Calu3 (cell line): Measurements from ENCODE around the gene CD44. TPM values are rescaled to one million over a fixed set of nuclear protein-coding genes. Genes with fewer than 3 reads are reported as not detected.

Experiments used
- BruUV-seq: library from RNA; stranded (reverse); fragments of 400-500 nt; replicated peaks from 2 replicates; lab custom pipeline; 2021; lab: Mats Ljungman, UMichigan
- CTCF ChIA-PET: fragments of 300-600 bp; sonication (Branson Sonifier 250); formaldehyde crosslinking; loops from one replicate; lab custom pipeline; 2022; ENCODE audit warnings: antibody characterized with exemption; lab: Charles Lee
- DNase-seq: peaks from one replicate; pipeline ENCODE4 v3.0.0; 2022
- H3K27ac Mint-ChIP-seq: one replicate; pipeline ENCODE4 v1.8.0; 2022; ENCODE audit warnings: mixed read lengths; ENCODE audit not compliant: unreplicated experiment
- H3K27me3 Mint-ChIP-seq: one replicate; pipeline ENCODE4 v1.8.0; 2022; ENCODE audit warnings: mixed read lengths; ENCODE audit not compliant: unreplicated experiment
- H3K36me3 Mint-ChIP-seq: one replicate; pipeline ENCODE4 v1.8.0; 2022; ENCODE audit warnings: mild to moderate bottlenecking, moderate library complexity, mixed read lengths; ENCODE audit not compliant: insufficient read depth, unreplicated experiment
- H3K4me1 Mint-ChIP-seq: one replicate; pipeline ENCODE4 v1.8.0; 2022; ENCODE audit warnings: mild to moderate bottlenecking, low read depth, mixed read lengths; ENCODE audit not compliant: unreplicated experiment
- H3K4me3 Mint-ChIP-seq: one replicate; pipeline ENCODE4 v1.8.0; 2022; ENCODE audit warnings: mild to moderate bottlenecking, low read depth, moderate library complexity, mixed read lengths; ENCODE audit not compliant: unreplicated experiment
- H3K9me3 Mint-ChIP-seq: one replicate; pipeline ENCODE4 v1.8.0; 2022; ENCODE audit warnings: low read depth, mixed read lengths; ENCODE audit not compliant: unreplicated experiment
- intact Hi-C: fragments of 100-400 bp; cut with micrococcal nuclease; formaldehyde crosslinking; loops from one replicate; pipeline ENCODE4 v1.10.0; 2022; ENCODE audit not compliant: unreplicated experiment
- total RNA-seq: library from RNA; stranded (reverse); gene quantifications from 2 replicates; pipeline ENCODE4 v1.2.3, GENCODE V29; 2022
- TF ChIP-seq, protein P1 (sequence below): fragments of 200-600 bp; IDR thresholded peaks from one replicate; pipeline ENCODE4 v1.8.0; 2022; ENCODE audit warnings: antibody characterized with exemption; ENCODE audit not compliant: unreplicated experiment

Gene CD44
- total RNA-seq, 1 experiment from 2014 or later: 1,189 TPM

GRCh38 chr11:35126000-35126878 is 12.7 kb upstream of the CD44 start:
- CTCF ChIA-PET: no interaction called here
- TF ChIP-seq, protein P1, sequence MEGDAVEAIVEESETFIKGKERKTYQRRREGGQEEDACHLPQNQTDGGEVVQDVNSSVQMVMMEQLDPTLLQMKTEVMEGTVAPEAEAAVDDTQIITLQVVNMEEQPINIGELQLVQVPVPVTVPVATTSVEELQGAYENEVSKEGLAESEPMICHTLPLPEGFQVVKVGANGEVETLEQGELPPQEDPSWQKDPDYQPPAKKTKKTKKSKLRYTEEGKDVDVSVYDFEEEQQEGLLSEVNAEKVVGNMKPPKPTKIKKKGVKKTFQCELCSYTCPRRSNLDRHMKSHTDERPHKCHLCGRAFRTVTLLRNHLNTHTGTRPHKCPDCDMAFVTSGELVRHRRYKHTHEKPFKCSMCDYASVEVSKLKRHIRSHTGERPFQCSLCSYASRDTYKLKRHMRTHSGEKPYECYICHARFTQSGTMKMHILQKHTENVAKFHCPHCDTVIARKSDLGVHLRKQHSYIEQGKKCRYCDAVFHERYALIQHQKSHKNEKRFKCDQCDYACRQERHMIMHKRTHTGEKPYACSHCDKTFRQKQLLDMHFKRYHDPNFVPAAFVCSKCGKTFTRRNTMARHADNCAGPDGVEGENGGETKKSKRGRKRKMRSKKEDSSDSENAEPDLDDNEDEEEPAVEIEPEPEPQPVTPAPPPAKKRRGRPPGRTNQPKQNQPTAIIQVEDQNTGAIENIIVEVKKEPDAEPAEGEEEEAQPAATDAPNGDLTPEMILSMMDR: no peak
- intact Hi-C loops: no loop called here

DNA sequence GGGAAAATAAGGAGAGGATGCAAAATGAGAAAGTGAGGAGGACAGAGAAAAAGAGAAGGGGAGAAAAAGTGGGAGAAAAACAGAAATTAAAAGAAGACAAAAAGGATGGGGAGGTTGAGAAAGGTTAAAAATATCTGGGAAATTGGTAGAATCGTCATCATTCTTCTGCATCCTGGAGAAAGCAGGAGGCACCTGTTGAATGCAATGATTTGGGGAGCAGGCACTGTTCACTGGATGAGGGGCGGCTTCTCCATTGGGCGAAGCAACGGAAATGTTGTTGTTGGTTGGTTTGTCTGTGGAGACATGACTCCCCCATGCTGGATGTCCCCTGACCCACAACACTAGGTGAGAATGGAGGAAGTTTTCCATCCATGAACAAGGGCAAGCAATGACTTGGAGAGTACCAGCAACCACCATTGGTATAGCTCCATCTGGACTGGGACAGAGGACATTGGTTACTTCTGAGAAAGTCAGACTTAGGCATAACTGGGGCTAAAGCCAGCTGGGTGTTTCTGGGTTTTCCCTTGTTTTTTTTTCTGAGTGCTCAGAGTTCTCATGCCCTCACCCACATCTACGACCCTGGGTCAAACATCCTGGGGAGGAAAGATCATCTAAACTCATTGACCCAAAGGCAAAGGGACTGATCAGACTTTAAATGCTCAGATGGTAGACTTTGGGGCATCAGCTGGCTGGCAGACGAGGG is 11.9 kb upstream of the CD44 start:
- no peaks in the 10 kb centered on the region for H3K4me1 Mint-ChIP-seq
- CTCF ChIA-PET: no interaction called here
- TF ChIP-seq, protein P1: no peak
- H3K27me3 Mint-ChIP-seq: no peaks in the 10 kb centered on the region
- no peak for DNase-seq
- H3K27ac Mint-ChIP-seq: no peak overlapping the region
- H3K4me3 Mint-ChIP-seq: no peak overlapping the region
- no TSS peak for BruUV-seq
- no peaks in the 10 kb centered on the region for H3K36me3 Mint-ChIP-seq
- intact Hi-C loops: no loop called here
- H3K9me3 Mint-ChIP-seq: peaks cover 2% of the 10 kb centered on the region

More at GRCh38 chr11:35126000-35126878, 12.7 kb upstream of the CD44 start:
- DNase-seq: no peak
- Mint-ChIP-seq H3K27ac (no peak overlapping the region), H3K9me3 (peaks cover 2% of the 10 kb centered on the region), H3K4me1 (no peaks in the 10 kb centered on the region), H3K4me3 (no peak overlapping the region), H3K27me3 (no peaks in the 10 kb centered on the region), H3K36me3 (no peaks in the 10 kb centered on the region)
- no TSS peak for BruUV-seq

DNA sequence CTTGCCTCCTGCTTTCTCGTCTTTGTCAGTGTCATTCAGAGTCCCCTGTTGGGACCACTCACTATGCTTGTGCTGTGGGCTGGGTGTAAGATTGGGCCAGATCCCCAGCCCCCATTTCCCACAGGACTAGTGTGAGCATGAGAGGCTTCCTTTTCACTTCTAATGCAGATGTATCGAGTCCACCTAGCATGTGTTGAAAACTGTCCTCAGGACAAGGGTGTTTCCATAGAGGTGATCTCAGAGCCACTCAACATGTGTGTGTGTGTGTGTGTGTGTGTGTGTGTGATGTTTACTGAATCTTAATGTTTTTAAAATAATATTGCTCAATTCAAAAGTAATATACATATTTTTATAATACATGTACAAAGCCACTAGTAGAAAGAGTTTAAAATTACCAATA is 11.4 kb upstream of the CD44 start:
- no peaks in the 10 kb centered on the region for H3K4me1 Mint-ChIP-seq
- no peak overlapping the region for H3K27ac Mint-ChIP-seq
- H3K4me3 Mint-ChIP-seq: no peak overlapping the region
- H3K36me3 Mint-ChIP-seq: no peaks in the 10 kb centered on the region
- no peak for DNase-seq
- no TSS peak for BruUV-seq
- peaks cover 2% of the 10 kb centered on the region for H3K9me3 Mint-ChIP-seq
- CTCF ChIA-PET: no interaction called here
- H3K27me3 Mint-ChIP-seq: no peaks in the 10 kb centered on the region
- TF ChIP-seq, protein P1: no peak
- intact Hi-C loops: no loop called here

GRCh38 chr11:35131094-35131493 is 7.9 kb upstream of the CD44 start:
- intact Hi-C loops: no loop called here
- TF ChIP-seq, protein P1: no peak
- H3K36me3 Mint-ChIP-seq: no peaks in the 10 kb centered on the region
- H3K9me3 Mint-ChIP-seq: no peaks in the 10 kb centered on the region
- BruUV-seq: no TSS peak
- CTCF ChIA-PET: no interaction called here
- H3K4me3 Mint-ChIP-seq: no peak overlapping the region
- no peak for DNase-seq
- H3K4me1 Mint-ChIP-seq: peaks cover 11% of the 10 kb centered on the region
- H3K27ac Mint-ChIP-seq: no peak overlapping the region
- H3K27me3 Mint-ChIP-seq: no peaks in the 10 kb centered on the region
